OCI-LY3 (cell line): ENCODE results near the gene LITAFD.

ENCODE experiments used
- H2AFZ ChIP-seq: fragments of 200-600, 300-600 bp; shearing (Covaris generic); 2 replicates; pipeline ENCODE4 v1.6.0; 2014; ENCODE audit warnings: antibody characterized with exemption, low read depth, low read length
- H3K27ac ChIP-seq: fragments of 200-600, 300-600 bp; sonication (generic); 2 replicates; pipeline ENCODE4 v1.5.1; 2014; ENCODE audit warnings: mild to moderate bottlenecking, low read length, moderate library complexity, mixed read lengths
- H3K27me3 ChIP-seq: fragments of 200-600, 300-600 bp; sonication (generic); 2 replicates; pipeline ENCODE4 v1.6.1; 2014; ENCODE audit warnings: low read depth, low read length, mixed read lengths
- H3K36me3 ChIP-seq: fragments of 200-600, 300-600 bp; sonication (generic); replicated peaks from 2 replicates; pipeline ENCODE3; 2014; ENCODE audit warnings: low read depth, low read length, mixed read lengths
- H3K4me1 ChIP-seq: fragments of 300-600, 200-600 bp; sonication (generic); 2 replicates; pipeline ENCODE4 v1.6.1; 2014; ENCODE audit warnings: low read length, mixed read lengths
- H3K4me2 ChIP-seq: fragments of 200-600, 300-600 bp; sonication (generic); 2 replicates; pipeline ENCODE4 v1.6.1; 2014; ENCODE audit warnings: low read length, mixed read lengths
- H3K4me3 ChIP-seq: fragments of 300-600, 200-600 bp; sonication (generic); 2 replicates; pipeline ENCODE4 v1.5.1; 2014; ENCODE audit warnings: antibody characterized with exemption, mild to moderate bottlenecking, low read length, moderate library complexity
- H3K79me2 ChIP-seq: fragments of 300-600, 200-600 bp; shearing (Covaris generic); 2 replicates; pipeline ENCODE4 v1.6.1; 2014; ENCODE audit warnings: mild to moderate bottlenecking, low read length, mixed read lengths
- H3K9ac ChIP-seq: fragments of 300-600, 200-600 bp; shearing (Covaris generic); 2 replicates; pipeline ENCODE4 v1.6.0; 2014; ENCODE audit warnings: mild to moderate bottlenecking, low read length, moderate library complexity
- H3K9me3 ChIP-seq: fragments of 200-600, 300-600 bp; shearing (Covaris generic); 2 replicates; pipeline ENCODE4 v1.6.1; 2014; ENCODE audit warnings: low read length, mixed read lengths; ENCODE audit not compliant: insufficient read depth
- H4K20me1 ChIP-seq: fragments of 200-600, 300-600 bp; sonication (generic); 2 replicates; pipeline ENCODE4 v1.6.1; 2016; ENCODE audit warnings: low read length, mixed read lengths; ENCODE audit not compliant: insufficient read depth
- CTCF ChIP-seq: fragments of 200-600, 300-600 bp; sonication (generic); IDR thresholded peaks from 2 replicates; pipeline ENCODE4 v1.5.1; 2014; ENCODE audit warnings: antibody characterized with exemption, low read length, low read depth
- EZH2phosphoT487 ChIP-seq: fragments of 200-600 bp; shearing (Covaris generic); IDR thresholded peaks from 2 replicates; pipeline ENCODE4 v1.6.1; 2018; ENCODE audit warnings: antibody characterized with exemption, mixed run types, low read depth

LITAFD gene

GRCh38 chr16:8862309-8863130, 19.6 kb upstream of the LITAFD start:
- Histone ChIP-seq H4K20me1 (peaks cover 81% of the 10 kb centered on the region), H3K4me1 (peaks cover 10% of the 10 kb centered on the region), H2AFZ (no peak overlapping the region), H3K27me3 (no peaks in the 10 kb centered on the region), H3K9me3 (no peaks in the 10 kb centered on the region), H3K36me3 (peaks cover 17% of the 10 kb centered on the region), H3K4me3 (no peak overlapping the region), H3K9ac (no peak overlapping the region), H3K79me2 (peaks cover 68% of the 10 kb centered on the region), H3K4me2 (no peak overlapping the region), H3K27ac (no peak overlapping the region)
- TF ChIP-seq CTCF: no peak
- TF ChIP-seq EZH2phosphoT487: no peak

- no peak overlapping the region for H3K4me3 ChIP-seq
- peaks cover 11% of the 10 kb centered on the region for H3K4me1 ChIP-seq
- peaks cover 75% of the 10 kb centered on the region for H3K79me2 ChIP-seq
- H4K20me1 ChIP-seq: peaks cover 75% of the 10 kb centered on the region
- H3K27ac ChIP-seq: no peak overlapping the region
- no peak overlapping the region for H3K9ac ChIP-seq
- no peaks in the 10 kb centered on the region for H3K27me3 ChIP-seq
- no peak overlapping the region for H3K4me2 ChIP-seq
- TF ChIP-seq CTCF (no peak), EZH2phosphoT487 (no peak)
- no peaks in the 10 kb centered on the region for H3K9me3 ChIP-seq
- H3K36me3 ChIP-seq: peaks cover 9% of the 10 kb centered on the region
- no peak overlapping the region for H2AFZ ChIP-seq
Observed at GRCh38 chr16:8863594-8864424, 18.3 kb upstream of the LITAFD start.

- H3K4me2 ChIP-seq: no peak overlapping the region
- H2AFZ ChIP-seq: no peak overlapping the region
- peaks cover 68% of the 10 kb centered on the region for H4K20me1 ChIP-seq
- H3K27me3 ChIP-seq: no peaks in the 10 kb centered on the region
- H3K79me2 ChIP-seq: peaks cover 69% of the 10 kb centered on the region
- no peak overlapping the region for H3K4me3 ChIP-seq
- H3K27ac ChIP-seq: no peak overlapping the region
- peaks cover 15% of the 10 kb centered on the region for H3K4me1 ChIP-seq
- H3K36me3 ChIP-seq: peaks cover 9% of the 10 kb centered on the region
- no peaks in the 10 kb centered on the region for H3K9me3 ChIP-seq
- no peak overlapping the region for H3K9ac ChIP-seq
- no peak for TF ChIP-seq CTCF
- TF ChIP-seq EZH2phosphoT487: no peak
Observed at GRCh38 chr16:8864480-8865110, 17.6 kb upstream of the LITAFD start.
